Adipose tissue (tissue), 3 donors: ENCODE results near the gene PGBD1. TPM values are rescaled to one million over a fixed set of nuclear protein-coding genes. Genes with fewer than 3 reads are reported as not detected.

Experiments used
- H3K27ac ChIP-seq: one replicate; pipeline ENCODE4 v1.5.1; 2013; ENCODE audit warnings: low read depth, low read length
- WGBS, 3 donors: extraction: QIAGEN DNeasy Blood & Tissue Kit; methylation state at CpG; one replicate each; pipeline ENCODE4 v1.1.7; 2013; 5-methylcytosine and 5-hydroxymethylcytosine counted together
- polyA plus RNA-seq, 3 donors: library from polyadenylated mRNA; stranded (reverse); fragments of 200-250 nt; gene quantifications; one replicate each; pipeline ENCODE4 v1.2.3, GENCODE V29; 2013
- donor health status: healthy with polysubstance abuse.
- donor health status: Bipolar disorder and iron deficiency.
- donor health status: healthy.

The PGBD1 gene
- polyA plus RNA-seq, 3 donors = 0.98 to 2.8 (median 2.0) TPM

- 0 to 2% (median 1%) methylated on average over 28 to 30 of the region's 30 CpGs for WGBS, 3 donors
- H3K27ac ChIP-seq = no peak within 1 kb of the TSS
Measured at GRCh38 chr6:28349892-28350737, 68.7 kb downstream of the PGBD1 start, which contains the start of gene ZKSCAN3. Gene ZKSCAN3, plus strand, starts transcription at chr6:28349947. Its CDS starts 9,640 bp downstream, at chr6:28359587.

GRCh38 chr6:28351087-28351486, 69.7 kb downstream of the PGBD1 start:
- no peak overlapping the region for H3K27ac ChIP-seq
- WGBS, 3 donors = 47 to 59% (median 55%) methylated on average over 2 of the region's 2 CpGs

- no peak overlapping the region for H3K27ac ChIP-seq
- 64 to 71% (median 65%) methylated on average over 2 of the region's 2 CpGs for WGBS, 3 donors
Measured at GRCh38 chr6:28351493-28351925, 70.1 kb downstream of the PGBD1 start.

Other genes with a start within 250 kb of the PGBD1 start
- gene ZNF165, start 201.0 kb upstream of the PGBD1 start, polyA plus RNA-seq = 1 to 10 TPM in 2 of 3 donors, under 1 TPM in 1; 0.31 to 2.3 (median 1.0) TPM
- 1 to 10 TPM; 2.6 to 3.7 (median 2.7) TPM for gene ZSCAN16, start 157.0 kb upstream of the PGBD1 start, polyA plus RNA-seq
- 1 to 10 TPM; 3.5 to 6.1 (median 3.7) TPM for gene ZKSCAN8, start 139.7 kb upstream of the PGBD1 start, polyA plus RNA-seq
- 1 to 10 TPM; 4.7 to 5.4 (median 4.7) TPM for gene ZSCAN9, start 56.3 kb upstream of the PGBD1 start, polyA plus RNA-seq
- 1 to 10 TPM; 1.0 to 1.7 (median 1.6) TPM for gene ZKSCAN4, start 29.3 kb upstream of the PGBD1 start, polyA plus RNA-seq
- 1 to 10 TPM; 1.2 to 3.0 (median 2.4) TPM for gene NKAPL, start 22.3 kb upstream of the PGBD1 start, polyA plus RNA-seq
- 1 to 10 TPM; 4.5 to 7.2 (median 4.9) TPM for gene ZSCAN26, start 14.4 kb upstream of the PGBD1 start, polyA plus RNA-seq
- 1 to 10 TPM; 3.0 to 9.1 (median 3.8) TPM for gene ZSCAN31, start 54.6 kb downstream of the PGBD1 start, polyA plus RNA-seq
- gene ZKSCAN3, start 68.4 kb downstream of the PGBD1 start, polyA plus RNA-seq = 1 to 10 TPM in 1 of 3 donors, under 1 TPM in 2; 0.85 to 2.0 (median 0.88) TPM
- gene ZSCAN12, start 118.2 kb downstream of the PGBD1 start, polyA plus RNA-seq = 1 to 10 TPM; 1.0 to 1.7 (median 1.3) TPM
- under 1 TPM in 2 of 3 donors, not detected in 1; 0.18 to 0.75 TPM for gene ZSCAN23, start 161.9 kb downstream of the PGBD1 start, polyA plus RNA-seq
- not detected for gene GPX6, start 234.2 kb downstream of the PGBD1 start, polyA plus RNA-seq
- not detected for gene GPX5, start 244.3 kb downstream of the PGBD1 start, polyA plus RNA-seq